Vagina (tissue), 2 donors: Measurements from ENCODE around the gene ZNF195. TPM values are rescaled to one million over a fixed set of nuclear protein-coding genes. Genes with fewer than 3 reads are reported as not detected.
A peak's percentile ranks its signal among the peaks of the same experiment; 100 is the strongest.
"Not testable (repeated sequence)": the region's sequence is repeated elsewhere in the genome, so short reads cannot be mapped to it uniquely, and the experiment has no call there.

Experiments used
- DNase-seq, 2 donors: peaks; one replicate each; pipeline ENCODE4 v3.0.0-alpha.2; 2017; ENCODE audit errors: extremely low spot score in 2 of 2
- H3K27ac ChIP-seq: fragments of 200-600 bp; sonication (generic); one replicate; pipeline ENCODE4 v1.5.1; 2019
- H3K27me3 ChIP-seq: fragments of 200-600 bp; sonication (generic); one replicate; pipeline ENCODE4 v1.5.1; 2019
- H3K36me3 ChIP-seq, 2 donors: fragments of 200-600 bp; sonication (generic); one replicate each; pipeline ENCODE4 v1.5.1; 2017 to 2019
- H3K4me1 ChIP-seq: fragments of 200-600 bp; sonication (generic); one replicate; pipeline ENCODE4 v1.5.1; 2019
- H3K4me3 ChIP-seq, 2 donors: fragments of 200-600 bp; sonication (generic); 1 replicate in 1 of 2; 2 replicates in 1 of 2; pipeline ENCODE4 v1.5.1; 2016 to 2019
- H3K9me3 ChIP-seq: fragments of 200-600 bp; sonication (generic); one replicate; pipeline ENCODE4 v1.5.1; 2019
- POLR2A ChIP-seq, 2 donors: fragments of 450-650 bp; IDR thresholded peaks; one replicate each; pipeline ENCODE4 v1.6.1; 2017; ENCODE audit warnings: antibody characterized with exemption in 2 of 2, mild to moderate bottlenecking in 2 of 2, moderate library complexity in 2 of 2
- POLR2AphosphoS5 ChIP-seq, 2 donors: sonication (generic); formaldehyde crosslinking; IDR thresholded peaks; one replicate each; pipeline ENCODE4 v1.9.0; 2017; ENCODE audit warnings: antibody characterized with exemption in 2 of 2, mild to moderate bottlenecking in 2 of 2, low read depth in 1 of 2; ENCODE audit not compliant: insufficient read depth in 1 of 2
- intact Hi-C: fragments of 100-400 bp; cut with DNase I; formaldehyde crosslinking; loops from one replicate; pipeline ENCODE4 v1.15.1; 2023
- total RNA-seq: library from RNA; depleted of rRNA; stranded (reverse); fragments of >200 nt; gene quantifications from one replicate; pipeline ENCODE4 v1.2.3, GENCODE V29; 2016

The ZNF195 gene
- total RNA-seq = 13.0 TPM

DNA sequence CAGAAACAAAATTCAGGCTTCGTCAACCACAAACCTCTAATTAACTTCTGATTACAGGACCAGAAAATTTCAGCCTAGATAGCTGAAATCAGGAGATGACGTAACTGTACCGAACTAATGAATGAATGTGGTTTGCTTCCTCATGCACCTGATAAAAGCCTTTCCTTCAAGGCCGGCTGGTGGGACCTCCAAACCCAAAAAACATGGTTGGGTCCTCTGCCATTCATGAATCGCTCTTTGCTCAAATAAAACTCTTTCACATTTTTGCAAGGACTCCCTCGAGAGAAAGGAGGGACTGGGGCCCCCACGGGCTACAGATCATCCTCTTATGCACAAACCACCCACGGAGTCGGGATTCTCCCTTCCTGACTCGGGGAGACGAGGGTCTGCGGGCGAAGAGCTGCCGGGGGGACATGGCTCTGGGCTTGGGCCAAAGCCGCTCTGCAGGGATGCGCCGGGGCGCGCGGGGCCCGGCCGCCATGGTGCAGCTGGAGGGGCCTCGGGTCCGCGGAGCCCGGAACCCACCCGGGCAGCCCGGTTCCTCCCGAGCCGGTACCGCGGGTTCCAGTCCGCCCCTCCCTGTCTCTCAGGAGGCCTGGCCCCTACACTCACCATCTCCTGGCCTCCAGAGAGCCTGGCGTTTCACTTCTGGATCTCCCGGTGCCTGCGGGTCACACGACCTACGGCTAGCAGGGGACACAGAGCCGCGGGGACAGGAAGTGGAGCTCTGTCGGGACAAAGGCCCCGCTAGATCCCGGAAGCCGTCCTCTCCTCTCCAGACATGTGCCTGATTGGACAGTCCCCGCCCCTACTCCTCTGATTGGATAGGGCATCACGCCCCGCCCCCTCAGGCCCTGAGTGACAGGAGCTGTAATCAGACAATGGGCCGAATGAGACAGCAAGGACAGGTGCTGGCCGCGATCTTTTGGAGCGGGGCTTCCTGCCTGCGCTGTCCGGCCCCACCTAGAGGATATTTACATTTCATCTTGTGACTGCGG lies at the start of gene ZNF195:
TSS of gene ZNF195 (minus strand) at position 721 of the 998 bp plus-strand sequence. CDS start at position 615, 106 bp downstream.
- Histone ChIP-seq H3K4me3 (peak within 1 kb of the TSS; percentile 70 to 71), H3K4me1 (peaks cover 40% of the 10 kb centered on the region), H3K36me3 (no peaks in the 10 kb centered on the region), H3K27me3 (no peaks in the 10 kb centered on the region), H3K27ac (peak within 1 kb of the TSS; percentile 55), H3K9me3 (no peaks in the 10 kb centered on the region)
- DNase-seq = peak; percentile 97 to 99
- intact Hi-C loops = no loop called here
- TF ChIP-seq POLR2A (IDR thresholded peaks at IDR 0.05) (no peak), POLR2AphosphoS5 (IDR thresholded peaks at IDR 0.05; ENCODE audit: insufficient read depth in 1 of 2, low read depth in 1 of 2) (peak; percentile 84 to 88)

DNA sequence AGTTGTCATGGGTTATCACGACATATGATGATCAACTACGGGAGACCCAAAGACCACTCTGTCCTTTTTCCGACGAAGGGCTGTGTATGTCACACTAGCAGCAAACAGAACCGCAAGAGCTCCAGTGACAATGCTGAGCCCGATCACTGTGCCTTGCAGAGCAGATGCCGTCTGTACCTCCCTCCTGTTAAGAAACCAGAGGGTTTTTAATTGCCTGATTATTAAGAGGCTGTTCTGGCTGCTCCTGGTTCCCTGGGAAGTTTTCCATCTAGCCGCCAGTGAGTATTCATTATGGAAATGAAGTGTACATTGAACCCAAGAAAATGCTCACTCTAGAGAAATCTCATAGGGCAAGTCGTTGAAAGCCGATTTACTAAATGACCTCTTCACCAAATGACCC lies 49.1 kb upstream of the ZNF195 start:
- H3K9me3 ChIP-seq, H3K27me3 ChIP-seq, H3K36me3 ChIP-seq, DNase-seq, H3K4me3 ChIP-seq, intact Hi-C loops, H3K4me1 ChIP-seq, H3K27ac ChIP-seq: not testable (repeated sequence)

DNA sequence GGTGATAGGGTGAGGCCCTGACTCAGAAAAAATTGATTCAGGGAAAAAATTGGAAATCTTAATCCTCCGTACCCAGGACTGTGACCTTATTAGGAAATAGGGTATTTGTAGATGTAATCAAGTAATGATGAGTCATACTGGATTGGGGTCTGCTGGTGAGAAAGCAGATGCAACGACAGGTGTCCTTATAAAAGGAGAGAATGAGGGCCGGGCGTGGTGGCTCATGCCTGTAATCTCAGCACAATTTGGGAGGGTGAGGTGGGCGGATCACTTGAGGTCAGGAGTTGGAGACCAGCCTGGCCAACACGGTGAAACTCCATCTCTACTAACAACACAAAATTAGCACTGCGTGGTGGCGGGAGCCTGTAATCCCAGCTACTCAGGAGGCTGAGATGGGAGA lies 47.6 kb upstream of the ZNF195 start:
- H3K36me3 ChIP-seq, H3K27me3 ChIP-seq, intact Hi-C loops, H3K9me3 ChIP-seq, H3K27ac ChIP-seq, H3K4me3 ChIP-seq, DNase-seq: not testable (repeated sequence)
- peaks cover 11% of the 10 kb centered on the region for H3K4me1 ChIP-seq

DNA sequence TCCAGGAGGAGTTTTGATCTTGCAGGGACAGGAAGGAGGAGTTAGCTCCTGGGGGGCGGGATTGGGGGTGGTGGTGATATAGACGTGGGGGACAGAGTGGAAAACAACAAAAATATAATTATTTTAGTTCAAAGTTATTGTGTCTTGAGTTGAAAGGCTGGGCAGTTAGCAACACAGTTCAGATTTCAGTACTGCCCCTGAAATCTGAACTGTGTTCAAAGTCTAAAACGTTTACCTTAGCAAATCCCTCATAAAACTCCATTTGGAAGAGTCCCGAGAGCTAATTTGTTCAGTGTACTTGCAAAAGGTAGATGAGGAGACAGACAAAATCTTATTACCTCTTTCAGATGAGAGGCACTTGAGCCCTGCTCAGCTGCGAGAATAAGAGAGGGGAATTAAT lies 45.0 kb upstream of the ZNF195 start:
- H3K9me3 ChIP-seq, intact Hi-C loops, DNase-seq, H3K27me3 ChIP-seq, H3K27ac ChIP-seq, H3K36me3 ChIP-seq: not testable (repeated sequence)
- Histone ChIP-seq H3K4me3 (peak overlapping the region; percentile 64 to 70), H3K4me1 (peaks cover 11% of the 10 kb centered on the region)

DNA sequence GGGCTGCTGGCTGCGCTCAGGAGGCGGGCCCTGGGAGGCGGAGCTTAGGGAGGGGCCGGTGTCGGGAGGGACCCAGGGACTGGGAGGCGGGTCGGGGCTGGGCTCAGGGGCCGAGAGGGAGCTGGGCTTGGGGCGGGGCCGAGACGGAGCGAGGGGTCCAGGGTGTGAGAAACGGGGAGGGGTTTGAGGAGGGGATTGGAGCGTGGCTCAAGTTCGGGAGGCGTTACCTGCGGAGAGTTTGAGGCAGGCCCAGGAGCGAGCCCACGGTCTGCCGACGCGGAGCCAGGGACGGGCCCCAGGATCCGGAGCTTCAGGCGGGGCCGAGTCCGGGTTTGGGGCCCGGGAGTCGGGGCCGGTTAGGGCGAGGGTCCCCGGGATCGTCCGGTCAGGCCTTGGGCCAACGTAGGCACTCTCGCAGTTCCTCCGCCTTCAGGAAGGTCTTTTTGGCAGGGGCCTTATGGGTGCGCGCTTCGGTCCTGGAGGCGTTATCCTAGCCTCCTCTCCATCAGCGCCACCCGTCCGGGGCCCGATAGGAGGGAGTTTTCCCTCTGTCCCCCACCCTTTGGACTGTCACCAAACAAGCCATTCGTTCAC lies 44.3 kb upstream of the ZNF195 start:
- H3K9me3 ChIP-seq, intact Hi-C loops, H3K27me3 ChIP-seq, H3K36me3 ChIP-seq: not testable (repeated sequence)
- Histone ChIP-seq H3K4me1 (peaks cover 11% of the 10 kb centered on the region), H3K4me3 (peak overlapping the region; percentile 64 to 70), H3K27ac (peak overlapping the region; percentile 88)
- TF ChIP-seq POLR2A (IDR thresholded peaks at IDR 0.05) (peak in 1 of 2 donors; percentile 60), POLR2AphosphoS5 (IDR thresholded peaks at IDR 0.05; ENCODE audit: insufficient read depth in 1 of 2, low read depth in 1 of 2) (peak in 1 of 2 donors; percentile 75)
- peak in 1 of 2 donors; percentile 91 for DNase-seq

DNA sequence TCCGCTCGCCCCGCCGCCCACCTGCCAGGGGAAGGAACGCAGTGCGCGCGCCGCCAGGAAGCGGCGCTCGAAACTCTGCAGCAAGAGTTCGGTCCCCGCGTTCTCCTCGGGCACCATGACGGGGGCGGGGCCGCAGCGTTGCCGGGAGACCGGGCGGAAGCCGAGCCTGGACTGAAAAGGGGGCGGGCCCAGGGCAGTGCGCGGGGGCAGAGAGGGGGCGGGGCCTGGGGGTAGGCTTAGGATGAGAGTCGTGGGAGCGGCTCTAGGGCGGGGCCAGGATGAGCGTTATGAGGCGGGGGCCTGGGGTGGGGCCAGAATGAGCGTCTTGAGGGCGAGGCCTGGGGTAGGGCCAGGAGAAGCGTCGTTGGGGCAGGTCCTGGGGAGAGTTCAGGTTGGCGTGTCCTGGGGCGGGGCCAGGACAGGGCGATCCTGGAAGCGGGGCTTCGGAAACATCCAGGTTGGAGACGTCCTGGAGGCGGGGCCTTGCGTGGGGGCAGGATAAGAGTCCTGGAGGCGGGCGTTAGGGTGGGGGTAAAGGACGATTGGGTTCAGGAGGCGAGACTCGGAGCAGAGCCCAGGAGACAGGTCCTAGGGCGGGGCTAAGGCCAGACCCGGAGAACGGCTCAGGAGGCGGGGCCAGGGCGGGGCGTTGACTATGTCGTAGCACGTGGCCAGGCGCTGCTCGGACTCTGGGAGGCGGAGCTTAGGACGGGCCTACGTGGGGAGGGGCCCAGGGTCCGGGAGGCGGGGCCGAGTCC lies 43.6 kb upstream of the ZNF195 start:
- peak in 1 of 2 donors; percentile 35 for TF ChIP-seq POLR2AphosphoS5 (IDR thresholded peaks at IDR 0.05; ENCODE audit: insufficient read depth in 1 of 2, low read depth in 1 of 2)
- intact Hi-C loops, H3K36me3 ChIP-seq, H3K9me3 ChIP-seq, H3K27me3 ChIP-seq: not testable (repeated sequence)
- DNase-seq = peak; percentile 99
- Histone ChIP-seq H3K4me3 (peak overlapping the region; percentile 64 to 70), H3K4me1 (peaks cover 11% of the 10 kb centered on the region), H3K27ac (peak overlapping the region; percentile 88)

DNA sequence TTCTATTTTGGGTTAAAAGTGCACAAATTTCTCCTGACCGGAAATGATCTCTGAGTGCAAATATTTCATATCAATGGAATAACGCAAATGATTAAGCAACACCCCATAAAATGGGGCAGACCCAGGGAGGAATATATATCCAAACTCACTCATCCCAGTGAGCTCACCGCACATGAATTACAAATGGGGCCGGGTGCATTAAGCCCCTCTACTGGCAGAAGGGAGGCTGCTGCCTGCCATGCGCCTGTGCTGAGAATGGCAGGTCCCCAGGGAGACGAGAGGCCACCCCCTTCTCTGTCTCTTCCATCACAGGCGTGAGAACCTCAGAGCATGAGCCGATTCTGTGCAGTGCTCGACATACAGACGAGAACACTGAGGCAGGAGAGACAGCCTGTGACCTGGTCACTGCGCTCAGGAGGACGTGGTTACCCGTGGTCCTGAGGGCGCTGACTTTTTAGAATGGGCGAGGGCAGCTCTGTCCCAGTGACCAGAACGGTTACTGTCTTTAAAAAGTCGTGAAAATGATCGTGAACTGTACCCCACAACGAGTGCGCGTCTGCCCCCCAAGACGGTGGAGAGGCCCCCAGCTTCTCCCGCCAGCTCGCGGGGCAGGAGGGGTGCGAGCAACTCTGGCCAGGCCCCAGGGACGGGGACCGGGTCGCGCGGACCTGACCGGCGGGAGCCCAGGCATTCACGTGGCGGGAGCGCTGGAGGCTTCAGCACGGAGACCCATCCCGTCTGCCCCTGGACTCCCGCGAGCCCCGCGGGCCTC lies 42.8 kb upstream of the ZNF195 start:
- H3K36me3 ChIP-seq, DNase-seq, intact Hi-C loops, H3K9me3 ChIP-seq, H3K27me3 ChIP-seq: not testable (repeated sequence)
- Histone ChIP-seq H3K4me1 (peaks cover 11% of the 10 kb centered on the region), H3K4me3 (peak overlapping the region; percentile 64 to 70), H3K27ac (peak overlapping the region; percentile 88)
- peak in 1 of 2 donors; percentile 19 for TF ChIP-seq POLR2AphosphoS5 (IDR thresholded peaks at IDR 0.05; ENCODE audit: insufficient read depth in 1 of 2, low read depth in 1 of 2)

DNA sequence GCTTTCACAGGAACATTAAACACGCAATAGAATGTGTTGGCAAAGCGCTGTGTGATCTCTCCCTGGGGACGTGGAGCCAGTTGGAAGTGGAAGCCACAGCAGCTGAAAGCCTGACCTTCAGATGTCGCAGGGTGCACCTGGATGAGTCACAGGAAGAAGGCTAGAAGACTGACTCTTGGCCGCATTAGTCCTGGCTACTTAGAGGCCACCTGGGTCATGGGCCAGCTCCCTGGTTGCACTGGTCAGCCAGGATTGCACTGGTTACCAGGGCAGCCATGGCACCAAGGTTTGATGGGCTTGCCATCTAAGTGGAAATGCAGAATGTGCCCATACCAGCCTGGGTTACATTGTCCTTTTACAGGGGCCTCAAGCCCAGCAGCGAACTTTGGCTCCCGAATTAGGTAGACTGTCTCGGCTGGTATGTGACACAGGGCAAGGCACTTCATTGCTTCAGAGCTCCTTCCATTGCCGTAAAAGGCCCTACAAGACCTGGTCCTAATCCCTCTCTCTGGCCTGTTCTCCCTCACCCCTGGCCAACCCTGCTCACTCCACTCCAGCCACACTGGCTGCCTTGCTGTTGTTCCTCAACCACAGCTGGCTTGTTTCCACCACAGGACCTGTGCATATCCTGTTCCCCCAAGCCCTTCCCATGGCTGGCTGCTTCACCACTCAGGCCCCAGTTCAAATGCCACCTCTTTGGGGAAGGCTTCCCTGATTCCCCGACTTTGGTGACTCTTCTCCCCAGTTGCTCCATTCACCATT lies 41.5 kb upstream of the ZNF195 start:
- H3K9me3 ChIP-seq, H3K27ac ChIP-seq, H3K4me3 ChIP-seq, intact Hi-C loops, H3K36me3 ChIP-seq, DNase-seq, H3K27me3 ChIP-seq: not testable (repeated sequence)
- H3K4me1 ChIP-seq = peaks cover 11% of the 10 kb centered on the region

DNA sequence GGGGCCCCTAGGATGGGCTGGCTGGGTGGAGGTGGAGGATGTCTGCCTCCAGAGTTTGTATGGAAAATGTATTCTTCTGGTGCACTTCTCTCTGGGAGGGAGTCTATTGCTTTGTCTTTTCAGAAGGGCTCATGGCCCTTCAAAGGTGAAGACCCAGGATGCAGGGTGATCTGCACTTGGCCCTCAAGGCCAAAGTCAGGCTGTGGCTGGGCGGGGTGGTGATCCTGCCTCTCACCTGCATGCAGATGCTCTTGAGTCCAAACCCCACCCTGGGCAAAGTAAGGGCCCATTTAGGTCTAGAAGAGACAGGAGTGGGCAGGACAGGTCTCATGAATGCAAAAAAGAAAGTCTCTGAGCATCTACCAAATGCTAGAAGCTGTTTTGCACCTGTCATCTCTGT lies 40.5 kb upstream of the ZNF195 start:
- H3K27ac ChIP-seq, H3K27me3 ChIP-seq, H3K36me3 ChIP-seq, intact Hi-C loops, H3K9me3 ChIP-seq, DNase-seq, H3K4me3 ChIP-seq: not testable (repeated sequence)
- H3K4me1 ChIP-seq = peaks cover 11% of the 10 kb centered on the region
